Kidney epithelial cell (primary cell): ENCODE measurements around the gene MMP12. TPM values are rescaled to one million over a fixed set of nuclear protein-coding genes. Genes with fewer than 3 reads are reported as not detected.
A peak's percentile ranks its signal among the peaks of the same experiment; 100 is the strongest.

Experiments used
- DNase-seq: peaks from one replicate; pipeline ENCODE4 v3.0.0-alpha.2; 2010; ENCODE audit warnings: low read depth
- H3K27me3 ChIP-seq: 2 replicates; pipeline ENCODE4 v1.6.0; 2011; ENCODE audit warnings: low read length; ENCODE audit not compliant: control insufficient read depth, insufficient read depth
- H3K36me3 ChIP-seq: 2 replicates; pipeline ENCODE4 v1.5.1; 2011; ENCODE audit warnings: low read length; ENCODE audit not compliant: control insufficient read depth, insufficient read depth
- H3K4me3 ChIP-seq: 2 replicates; pipeline ENCODE4 v1.5.1; 2011; ENCODE audit warnings: low read depth, mild to moderate bottlenecking, control low read depth, low read length
- CTCF ChIP-seq: IDR thresholded peaks from 2 replicates; pipeline ENCODE4 v1.5.1; 2011; ENCODE audit warnings: mild to moderate bottlenecking, moderate library complexity, low read length, control low read depth, inconsistent platforms; ENCODE audit not compliant: insufficient read depth, poor library complexity, severe bottlenecking
- total RNA-seq: library from RNA; depleted of rRNA; stranded (reverse); fragments of >200 nt; gene quantifications from 2 replicates; pipeline ENCODE4 v1.2.3, GENCODE V29; 2015

Gene MMP12
- total RNA-seq, result 0.07 TPM in 1 of 2 replicates, not detected in the other

GRCh38 chr11:102874852-102875251, at the start of gene MMP12:
TSS of gene MMP12 (minus strand) at chr11:102874982. CDS start at chr11:102874937, 45 bp downstream.
- H3K36me3 ChIP-seq, result no peaks in the 10 kb centered on the region
- no peak for DNase-seq
- H3K4me3 ChIP-seq, result no peak within 1 kb of the TSS
- no peaks in the 10 kb centered on the region for H3K27me3 ChIP-seq
- no peak for TF ChIP-seq CTCF

DNA sequence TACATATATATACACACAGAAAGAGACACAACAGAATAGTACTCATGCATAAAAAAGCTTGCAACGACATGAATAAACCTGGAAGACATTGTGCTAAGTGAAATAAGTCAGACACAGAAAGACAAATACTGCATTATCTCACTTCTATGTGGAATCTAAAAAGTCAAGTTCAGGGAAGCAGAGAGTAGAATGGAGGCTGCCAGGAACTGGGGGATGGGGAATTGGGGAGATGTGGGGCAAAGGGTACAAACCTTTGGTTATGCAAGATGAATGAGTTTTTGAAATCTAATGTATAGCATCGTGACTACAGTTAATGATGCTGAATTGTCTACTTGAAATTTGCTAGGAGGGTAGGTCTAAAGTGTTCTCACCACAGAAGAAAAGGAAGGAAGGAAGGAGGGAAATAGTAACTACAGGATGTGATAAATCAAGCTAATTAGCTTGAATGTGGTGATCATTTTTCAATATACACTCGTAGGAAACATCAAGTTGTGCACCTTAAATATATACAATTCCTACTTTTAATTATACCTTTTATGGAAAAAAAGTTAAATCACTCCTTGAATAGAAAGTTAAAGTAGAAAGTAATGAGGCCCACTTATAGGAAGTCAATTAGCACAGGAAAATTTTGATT, 46.9 kb upstream of the MMP12 start:
- TF ChIP-seq CTCF, result no peak
- no peak overlapping the region for H3K4me3 ChIP-seq
- H3K27me3 ChIP-seq, result no peaks in the 10 kb centered on the region
- no peak for DNase-seq
- H3K36me3 ChIP-seq, result no peaks in the 10 kb centered on the region

DNA sequence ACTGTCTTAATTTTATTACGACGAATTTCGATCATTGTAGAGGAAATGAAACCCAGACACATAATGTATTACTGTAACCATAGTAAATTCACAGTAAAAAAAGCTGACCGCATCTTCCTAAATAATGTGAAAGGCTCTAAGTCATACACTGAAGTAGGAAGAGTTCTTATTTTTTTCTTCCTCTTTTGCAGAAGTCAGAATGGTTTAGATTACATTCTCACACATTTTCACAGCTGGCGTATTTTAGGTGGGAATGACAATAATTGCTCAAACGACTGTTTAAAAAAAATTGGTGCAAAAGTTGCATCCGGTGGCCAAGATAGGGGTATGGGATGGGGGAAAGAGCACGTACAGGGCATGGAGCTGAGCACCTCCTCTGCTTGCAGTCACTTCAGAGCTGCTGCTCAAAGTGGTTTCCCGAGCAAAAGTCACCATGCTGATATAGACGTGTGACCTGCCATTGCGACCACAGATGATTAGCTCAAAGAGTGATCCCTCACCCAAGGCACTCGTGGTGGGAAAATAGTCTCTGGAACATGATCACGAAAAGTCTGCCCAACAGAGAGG, 45.4 kb upstream of the MMP12 start:
- Histone ChIP-seq H3K27me3 (no peaks in the 10 kb centered on the region), H3K36me3 (no peaks in the 10 kb centered on the region), H3K4me3 (no peak overlapping the region)
- TF ChIP-seq CTCF, result no peak
- DNase-seq, result no peak

GRCh38 chr11:102915044-102915375, 40.2 kb upstream of the MMP12 start:
- no peaks in the 10 kb centered on the region for H3K27me3 ChIP-seq
- no peak overlapping the region for H3K4me3 ChIP-seq
- H3K36me3 ChIP-seq, result no peaks in the 10 kb centered on the region
- no peak for DNase-seq
- no peak for TF ChIP-seq CTCF

DNA sequence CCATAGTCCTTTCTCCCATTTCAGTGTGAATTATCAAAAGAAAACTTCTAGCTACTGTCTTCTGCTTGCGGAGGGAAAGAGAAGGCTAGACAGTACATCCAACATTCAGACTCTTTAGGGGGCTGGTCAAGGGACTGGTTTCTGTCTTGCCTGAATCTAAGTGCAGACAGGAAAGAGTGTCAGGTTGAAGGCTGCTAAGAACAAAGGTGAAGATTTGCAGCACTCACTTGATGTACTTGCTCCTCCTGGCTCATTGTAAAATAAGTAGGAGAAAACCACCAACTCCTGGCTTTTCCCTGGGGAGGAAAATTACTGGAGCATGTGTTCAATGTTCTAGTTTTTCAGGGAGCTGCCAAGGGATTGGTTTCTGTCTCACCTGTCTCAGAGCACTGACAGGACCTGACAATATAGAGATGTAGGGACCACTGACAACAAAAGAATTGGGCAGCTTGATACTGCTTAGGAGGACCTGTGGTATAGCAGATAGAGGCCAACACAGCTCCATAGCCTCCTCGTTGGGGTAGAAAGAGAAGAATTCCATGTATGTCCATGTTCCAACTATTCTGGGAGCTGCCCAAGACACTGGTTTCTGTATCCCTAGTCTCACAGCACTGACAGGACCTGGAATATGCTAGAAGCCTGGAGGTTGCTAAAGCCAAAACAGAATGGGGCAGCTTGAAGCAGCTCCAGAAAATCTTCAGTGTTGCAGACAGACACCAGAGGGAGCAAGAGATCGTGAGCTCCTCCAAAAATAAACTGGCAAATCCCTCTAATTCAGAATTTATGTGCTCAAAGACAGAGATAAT, 39.7 kb upstream of the MMP12 start:
- TF ChIP-seq CTCF, result peak; percentile 74
- DNase-seq, result peak; percentile 28
- Histone ChIP-seq H3K36me3 (no peaks in the 10 kb centered on the region), H3K27me3 (no peaks in the 10 kb centered on the region), H3K4me3 (no peak overlapping the region)
